Measurements from ENCODE around the gene RPS6KA5. TPM values are rescaled to one million over a fixed set of nuclear protein-coding genes. Genes with fewer than 3 reads are reported as not detected.

RPS6KA5 gene
- total RNA-seq, 2 experiments from 2014 or later: 48.1 to 58.2 TPM

DNA sequence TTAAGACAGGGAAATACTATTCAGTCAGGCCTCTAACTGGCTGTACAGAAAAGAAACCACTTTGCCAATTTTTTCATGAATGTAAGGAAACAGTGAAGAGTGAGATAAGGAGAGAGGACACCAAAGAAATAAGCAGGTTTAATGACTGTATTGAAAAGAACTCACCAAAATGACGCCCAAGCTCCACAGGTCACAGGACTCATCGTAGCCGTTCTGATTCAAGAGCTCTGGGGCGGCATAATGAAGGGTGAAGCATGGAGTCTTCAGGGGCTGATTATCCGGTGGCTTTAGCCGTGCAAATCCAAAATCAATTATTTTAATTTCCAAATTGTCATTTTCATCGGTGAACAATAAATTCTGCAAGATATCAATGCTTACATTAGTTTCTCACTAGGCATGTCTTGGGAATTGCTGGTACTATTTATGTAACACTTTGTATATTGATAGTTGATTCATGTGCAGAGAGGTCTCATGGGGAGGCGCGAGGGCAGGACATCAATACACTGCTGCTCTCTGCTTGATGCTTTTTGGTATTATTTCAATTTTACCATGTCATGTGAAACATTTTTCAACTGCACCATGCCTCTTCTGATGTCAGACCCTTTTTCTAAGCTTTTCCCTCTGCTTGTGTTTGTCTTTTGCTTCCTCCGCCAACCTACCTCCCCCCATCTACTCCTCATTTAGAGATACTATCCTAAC, 170.0 kb downstream of the RPS6KA5 start:
- peaks cover 24% of the 10 kb centered on the region for H3K36me3 Mint-ChIP-seq

DNA sequence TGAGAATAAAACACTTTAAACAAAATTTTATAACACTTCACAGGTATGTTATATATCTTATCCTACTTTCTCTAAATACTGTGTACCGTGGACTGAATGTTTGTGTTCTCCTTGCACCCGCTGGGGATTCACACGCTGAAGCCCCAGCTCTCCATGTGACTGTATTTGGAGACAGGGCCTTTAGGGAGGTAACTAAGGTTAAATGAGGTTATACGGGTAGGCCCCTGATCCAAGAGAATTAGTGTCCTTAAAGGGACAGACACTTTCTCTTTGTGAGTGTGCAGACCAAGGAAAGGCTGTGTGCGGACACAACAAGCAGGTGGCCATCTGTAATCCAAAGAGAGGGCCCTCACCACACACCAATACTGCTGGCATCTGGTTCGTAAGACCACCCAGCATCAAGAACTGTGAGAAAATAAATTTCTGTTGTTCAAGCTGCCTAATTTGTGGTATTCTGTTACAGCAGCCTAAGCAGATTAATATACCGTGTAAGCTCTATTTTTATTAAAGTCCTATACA, 174.1 kb downstream of the RPS6KA5 start:
- H3K36me3 Mint-ChIP-seq: peaks cover 44% of the 10 kb centered on the region
- ATAC-seq (no peak), DNase-seq (no peak)
- no peak overlapping the region for H3K4me3 Mint-ChIP-seq
- no peak overlapping the region for H3K27ac Mint-ChIP-seq
- CTCF ChIA-PET: interaction anchor here (1.0 kb wide), 1 partner anchor 291 kb away, joined by 3 read pairs; no protein-coding TSS in a partner anchor
- no peaks in the 10 kb centered on the region for H3K27me3 Mint-ChIP-seq
- H3K4me1 Mint-ChIP-seq: no peaks in the 10 kb centered on the region
- H3K9me3 Mint-ChIP-seq (ENCODE audit: low read depth): peaks cover 8% of the 10 kb centered on the region

More for the DNA sequence above, 170.0 kb downstream of the RPS6KA5 start:
- Mint-ChIP-seq H3K9me3 (ENCODE audit: low read depth) (no peaks in the 10 kb centered on the region), H3K27ac (no peak overlapping the region), H3K4me1 (no peaks in the 10 kb centered on the region), H3K27me3 (no peaks in the 10 kb centered on the region), H3K4me3 (no peak overlapping the region)
- no peak for ATAC-seq
- CTCF ChIA-PET: interaction anchor here (0.8 to 2.5 kb wide), 5 partner anchors 9 to 283 kb away, joined by 3 to 7 read pairs (median 3); partner anchors contain the start of gene DGLUCY
- DNase-seq: no peak

DNA sequence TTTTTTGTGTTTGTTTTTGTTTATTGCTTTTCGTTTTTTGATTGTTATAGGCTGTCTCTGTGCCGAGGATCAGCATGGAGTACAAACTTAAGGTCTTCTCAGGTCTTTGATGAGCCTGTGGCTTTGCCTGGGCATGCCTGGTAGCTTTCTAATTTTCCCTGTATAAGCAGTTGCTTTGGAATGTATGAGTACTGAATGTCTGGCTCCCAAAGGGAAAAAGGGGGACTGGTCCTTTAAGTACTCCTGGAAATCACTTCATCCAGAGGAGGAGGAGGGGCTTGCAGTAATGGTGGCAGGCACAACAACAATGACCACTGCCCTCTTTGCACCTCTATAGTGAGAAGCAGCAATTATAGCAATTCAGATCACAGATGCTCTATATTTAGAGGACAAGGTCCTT, 176.7 kb downstream of the RPS6KA5 start:
- no peaks in the 10 kb centered on the region for H3K27me3 Mint-ChIP-seq
- H3K4me3 Mint-ChIP-seq: no peak overlapping the region
- no peak for ATAC-seq
- H3K4me1 Mint-ChIP-seq: no peaks in the 10 kb centered on the region
- peaks cover 8% of the 10 kb centered on the region for H3K9me3 Mint-ChIP-seq (ENCODE audit: low read depth)
- DNase-seq: no peak
- no peak overlapping the region for H3K27ac Mint-ChIP-seq
- CTCF ChIA-PET: no interaction called here
- peaks cover 52% of the 10 kb centered on the region for H3K36me3 Mint-ChIP-seq

GRCh38 chr14:90883197-90883596, 177.2 kb downstream of the RPS6KA5 start:
- CTCF ChIA-PET: no interaction called here
- no peaks in the 10 kb centered on the region for H3K27me3 Mint-ChIP-seq
- H3K36me3 Mint-ChIP-seq: peaks cover 51% of the 10 kb centered on the region
- H3K9me3 Mint-ChIP-seq (ENCODE audit: low read depth): peaks cover 8% of the 10 kb centered on the region
- no peak overlapping the region for H3K4me3 Mint-ChIP-seq
- ATAC-seq (no peak), DNase-seq (no peak)
- H3K27ac Mint-ChIP-seq: no peak overlapping the region
- H3K4me1 Mint-ChIP-seq: no peaks in the 10 kb centered on the region

DNA sequence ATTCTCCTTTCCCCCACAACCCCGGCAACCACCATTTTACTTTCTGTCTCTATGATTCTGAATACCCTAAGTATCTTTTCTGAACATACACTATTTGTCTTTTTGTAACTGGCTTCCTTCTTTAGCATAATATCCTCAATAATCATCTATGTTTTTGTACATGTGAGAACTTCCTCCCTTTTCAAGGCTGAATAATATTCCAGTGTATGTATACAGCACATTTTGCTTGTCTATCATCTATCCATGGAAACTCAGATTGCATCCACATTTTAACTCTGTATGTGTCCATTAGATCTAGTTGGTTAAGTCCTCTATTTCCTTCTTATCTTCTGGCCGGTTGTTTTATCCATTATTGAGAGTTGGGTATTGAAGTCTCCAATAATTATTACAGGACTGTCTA, 180.2 kb downstream of the RPS6KA5 start:
- H3K27ac Mint-ChIP-seq: no peak overlapping the region
- no peak overlapping the region for H3K4me3 Mint-ChIP-seq
- peaks cover 68% of the 10 kb centered on the region for H3K36me3 Mint-ChIP-seq
- DNase-seq (no peak), ATAC-seq (no peak)
- no peaks in the 10 kb centered on the region for H3K27me3 Mint-ChIP-seq
- CTCF ChIA-PET: no interaction called here
- H3K4me1 Mint-ChIP-seq: no peaks in the 10 kb centered on the region
- peaks cover 8% of the 10 kb centered on the region for H3K9me3 Mint-ChIP-seq (ENCODE audit: low read depth)

- Mint-ChIP-seq H3K27me3 (no peaks in the 10 kb centered on the region), H3K27ac (no peak overlapping the region), H3K36me3 (peaks cover 62% of the 10 kb centered on the region), H3K9me3 (ENCODE audit: low read depth) (no peaks in the 10 kb centered on the region), H3K4me3 (no peak overlapping the region), H3K4me1 (peaks cover 11% of the 10 kb centered on the region)
- DNase-seq (no peak), ATAC-seq (no peak)
- CTCF ChIA-PET: no interaction called here
Measured at GRCh38 chr14:90874599-90874998, 185.8 kb downstream of the RPS6KA5 start.

- CTCF ChIA-PET: no interaction called here
- H3K4me1 Mint-ChIP-seq: peaks cover 11% of the 10 kb centered on the region
Measured at GRCh38 chr14:90871605-90872233, 188.7 kb downstream of the RPS6KA5 start.

GRCh38 chr14:90870950-90871604, 189.4 kb downstream of the RPS6KA5 start:
- no peak overlapping the region for H3K27ac Mint-ChIP-seq
- no peaks in the 10 kb centered on the region for H3K27me3 Mint-ChIP-seq
- no peak overlapping the region for H3K4me3 Mint-ChIP-seq
- H3K4me1 Mint-ChIP-seq: peaks cover 11% of the 10 kb centered on the region
- CTCF ChIA-PET: no interaction called here
- ATAC-seq: no peak
- H3K36me3 Mint-ChIP-seq: peaks cover 37% of the 10 kb centered on the region
- H3K9me3 Mint-ChIP-seq (ENCODE audit: low read depth): no peaks in the 10 kb centered on the region
- DNase-seq: no peak

More at GRCh38 chr14:90871605-90872233, 188.7 kb downstream of the RPS6KA5 start:
- DNase-seq: no peak
- no peak for ATAC-seq
- no peak overlapping the region for H3K27ac Mint-ChIP-seq
- H3K9me3 Mint-ChIP-seq (ENCODE audit: low read depth): no peaks in the 10 kb centered on the region
- H3K36me3 Mint-ChIP-seq: peaks cover 44% of the 10 kb centered on the region
- H3K4me3 Mint-ChIP-seq: no peak overlapping the region
- H3K27me3 Mint-ChIP-seq: no peaks in the 10 kb centered on the region

- DNase-seq (no peak), ATAC-seq (no peak)
- Mint-ChIP-seq H3K27me3 (no peaks in the 10 kb centered on the region), H3K4me3 (no peak overlapping the region), H3K9me3 (ENCODE audit: low read depth) (no peaks in the 10 kb centered on the region), H3K4me1 (peaks cover 13% of the 10 kb centered on the region), H3K27ac (no peak overlapping the region), H3K36me3 (peaks cover 31% of the 10 kb centered on the region)
- CTCF ChIA-PET: interaction anchor here (0.7 to 2.5 kb wide), 3 partner anchors 23 to 306 kb away, joined by 3 to 7 read pairs (median 6); no protein-coding TSS in a partner anchor
Measured at GRCh38 chr14:90867501-90867900, 192.9 kb downstream of the RPS6KA5 start.

DNA sequence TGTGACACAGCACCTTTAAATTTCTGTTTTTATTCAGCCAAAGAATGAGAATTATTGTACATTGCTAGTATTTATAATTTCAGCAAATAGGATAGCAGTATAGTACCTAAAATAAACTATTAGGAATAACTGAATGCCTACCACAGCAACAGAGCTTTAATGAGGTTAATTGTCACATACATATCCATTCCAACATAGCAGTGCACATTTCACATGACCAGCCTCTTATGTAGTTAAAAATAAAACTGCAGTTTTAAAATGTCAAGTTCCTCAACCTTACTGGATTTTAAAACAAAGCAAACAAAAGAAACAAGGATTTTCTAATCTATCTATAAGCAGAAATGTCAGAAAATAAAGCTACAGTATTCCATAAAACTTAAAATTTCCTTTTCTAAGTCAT, 193.6 kb downstream of the RPS6KA5 start:
- peaks cover 26% of the 10 kb centered on the region for H3K36me3 Mint-ChIP-seq
- no peak overlapping the region for H3K27ac Mint-ChIP-seq
- no peak for ATAC-seq
- no peaks in the 10 kb centered on the region for H3K27me3 Mint-ChIP-seq
- H3K4me3 Mint-ChIP-seq: no peak overlapping the region
- DNase-seq: no peak
- H3K4me1 Mint-ChIP-seq: peaks cover 6% of the 10 kb centered on the region
- CTCF ChIA-PET: interaction anchor here (0.7 to 2.5 kb wide), 3 partner anchors 22 to 307 kb away, joined by 3 to 7 read pairs (median 6); no protein-coding TSS in a partner anchor
- H3K9me3 Mint-ChIP-seq (ENCODE audit: low read depth): no peaks in the 10 kb centered on the region

GRCh38 chr14:90864741-90865140, 195.7 kb downstream of the RPS6KA5 start:
- Mint-ChIP-seq H3K36me3 (peaks cover 24% of the 10 kb centered on the region), H3K27me3 (no peaks in the 10 kb centered on the region), H3K4me3 (no peak overlapping the region), H3K9me3 (ENCODE audit: low read depth) (no peaks in the 10 kb centered on the region), H3K4me1 (peaks cover 2% of the 10 kb centered on the region), H3K27ac (no peak overlapping the region)
- ATAC-seq (no peak), DNase-seq (no peak)
- CTCF ChIA-PET: interaction anchor here (1.0 kb wide), 1 partner anchor 30 kb away, joined by 3 read pairs; no protein-coding TSS in a partner anchor

DNA sequence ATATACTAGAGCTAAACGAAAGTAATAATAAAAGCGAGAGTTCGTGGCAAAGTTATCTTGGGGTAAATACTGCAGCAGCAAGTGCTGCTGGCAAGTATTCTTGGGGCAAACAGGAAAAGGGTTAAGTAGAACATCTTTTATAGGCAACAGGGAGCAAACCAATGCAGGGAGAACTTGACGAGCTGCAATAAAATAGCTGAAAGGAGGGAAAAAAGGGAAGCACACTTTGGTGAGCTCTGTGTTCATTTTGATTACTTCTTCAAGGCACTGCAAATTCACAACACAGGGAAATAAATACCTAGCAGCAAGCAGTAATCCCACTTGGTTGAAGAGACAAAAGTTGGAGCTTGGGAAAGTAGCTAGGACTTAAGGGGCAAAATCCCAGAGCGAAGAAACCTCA, 201.9 kb downstream of the RPS6KA5 start:
- CTCF ChIA-PET: no interaction called here
- no peak for ATAC-seq

GRCh38 chr14:90857866-90858265, 202.6 kb downstream of the RPS6KA5 start:
- H3K27ac Mint-ChIP-seq: no peak overlapping the region
- no peaks in the 10 kb centered on the region for H3K27me3 Mint-ChIP-seq
- DNase-seq (no peak), ATAC-seq (no peak)
- peaks cover 10% of the 10 kb centered on the region for H3K4me1 Mint-ChIP-seq
- CTCF ChIA-PET: no interaction called here
- H3K4me3 Mint-ChIP-seq: no peak overlapping the region
- H3K9me3 Mint-ChIP-seq (ENCODE audit: low read depth): no peaks in the 10 kb centered on the region
- peaks cover 13% of the 10 kb centered on the region for H3K36me3 Mint-ChIP-seq

More for the DNA sequence above, 201.9 kb downstream of the RPS6KA5 start:
- no peak for DNase-seq
- H3K4me1 Mint-ChIP-seq: peaks cover 10% of the 10 kb centered on the region
- H3K27me3 Mint-ChIP-seq: no peaks in the 10 kb centered on the region
- H3K9me3 Mint-ChIP-seq (ENCODE audit: low read depth): no peaks in the 10 kb centered on the region
- no peak overlapping the region for H3K4me3 Mint-ChIP-seq
- peaks cover 13% of the 10 kb centered on the region for H3K36me3 Mint-ChIP-seq
- no peak overlapping the region for H3K27ac Mint-ChIP-seq
